CD4-positive, alpha-beta T cell treated with Interleukin-1 beta for 1 hour (primary cell): ENCODE data around the gene ARHGEF38.
"Not testable (repeated sequence)": the region's sequence is repeated elsewhere in the genome, so short reads cannot be mapped to it uniquely, and the experiment has no call there.

Experiments
- DNase-seq, 2 donors: peaks; one replicate each; pipeline ENCODE4 v3.0.0-alpha.2; 2020 to 2022

The ARHGEF38 gene

GRCh38 chr4:105563352-105563751 is 10.9 kb downstream of the ARHGEF38 start:
- DNase-seq = no peak

- DNase-seq = no peak
These were observed 16.2 kb downstream of the ARHGEF38 start for GRCh38 chr4:105568584-105568983.

- DNase-seq = no peak
These were observed 16.8 kb downstream of the ARHGEF38 start for GRCh38 chr4:105569057-105569865.

GRCh38 chr4:105569866-105570236 is 17.4 kb downstream of the ARHGEF38 start:
- DNase-seq = no peak

GRCh38 chr4:105572296-105572695 is 19.9 kb downstream of the ARHGEF38 start:
- no peak for DNase-seq

GRCh38 chr4:105586638-105587328 is 34.4 kb downstream of the ARHGEF38 start:
- DNase-seq = no peak

GRCh38 chr4:105587841-105588240 is 35.4 kb downstream of the ARHGEF38 start:
- DNase-seq = no peak

- DNase-seq = no peak
These were observed 35.8 kb downstream of the ARHGEF38 start for GRCh38 chr4:105588252-105588651.

- DNase-seq = no peak
These were observed 39.2 kb downstream of the ARHGEF38 start for GRCh38 chr4:105591573-105591972.

- no peak for DNase-seq
These were observed 41.9 kb downstream of the ARHGEF38 start for GRCh38 chr4:105594099-105595010.

- DNase-seq = no peak
These were observed 44.3 kb downstream of the ARHGEF38 start for GRCh38 chr4:105596684-105597083.

GRCh38 chr4:105598052-105598451 is 45.6 kb downstream of the ARHGEF38 start:
- DNase-seq = no peak

GRCh38 chr4:105598787-105599186 is 46.4 kb downstream of the ARHGEF38 start:
- DNase-seq = no peak

GRCh38 chr4:105599482-105599881 is 47.1 kb downstream of the ARHGEF38 start:
- DNase-seq = no peak

- no peak for DNase-seq
These were observed 47.7 kb downstream of the ARHGEF38 start for GRCh38 chr4:105599932-105600655.

GRCh38 chr4:105600951-105601350 is 48.5 kb downstream of the ARHGEF38 start:
- no peak for DNase-seq

- no peak for DNase-seq
These were observed 49.0 kb downstream of the ARHGEF38 start for GRCh38 chr4:105601406-105601805.

- DNase-seq = no peak
These were observed 50.7 kb downstream of the ARHGEF38 start for GRCh38 chr4:105603158-105603557.

- DNase-seq = no peak
These were observed 53.1 kb downstream of the ARHGEF38 start for GRCh38 chr4:105605493-105605892.

GRCh38 chr4:105607876-105608275 is 55.5 kb downstream of the ARHGEF38 start:
- no peak for DNase-seq

GRCh38 chr4:105609819-105610218 is 57.4 kb downstream of the ARHGEF38 start:
- not testable (repeated sequence) for DNase-seq

- DNase-seq = no peak
These were observed 60.9 kb downstream of the ARHGEF38 start for GRCh38 chr4:105613306-105613705.
